MCF 10A (cell line): Measurements from ENCODE around the gene DNAJC18. TPM values are rescaled to one million over a fixed set of nuclear protein-coding genes. Genes with fewer than 3 reads are reported as not detected.

Source experiments
- BruUV-seq: library from RNA; stranded (reverse); fragments of 400-500 nt; replicated peaks from 2 replicates; lab custom pipeline; 2021; lab: Mats Ljungman, UMichigan
- CTCF ChIA-PET: fragments of 300-600 bp; sonication (Branson Sonifier 250); formaldehyde crosslinking; extraction: SDS; loops from one replicate; lab custom pipeline; 2021; ENCODE audit warnings: antibody characterized with exemption, inconsistent platforms; lab: Yijun Ruan, JAX
- POLR2A ChIA-PET: fragments of 300-600, 350-650 bp; sonication (Branson Sonifier 250); formaldehyde crosslinking; extraction: SDS; loops from one replicate; lab custom pipeline; 2020; ENCODE audit warnings: antibody characterized with exemption, inconsistent platforms; lab: Yijun Ruan, JAX
- DNase-seq: peaks from one replicate; pipeline ENCODE4 v3.0.0-alpha.2; 2018; ENCODE audit not compliant: unreplicated experiment
- H3K27ac Mint-ChIP-seq: one replicate; pipeline ENCODE4 v1.8.0; 2022; ENCODE audit warnings: mild to moderate bottlenecking, low read depth, mixed read lengths; ENCODE audit not compliant: unreplicated experiment
- H3K27me3 Mint-ChIP-seq: one replicate; pipeline ENCODE4 v1.8.0; 2022; ENCODE audit warnings: mixed read lengths; ENCODE audit not compliant: insufficient read depth, unreplicated experiment
- H3K36me3 Mint-ChIP-seq: one replicate; pipeline ENCODE4 v1.8.0; 2022; ENCODE audit warnings: mild to moderate bottlenecking, moderate library complexity, mixed read lengths; ENCODE audit not compliant: insufficient read depth, unreplicated experiment
- H3K4me1 Mint-ChIP-seq: one replicate; pipeline ENCODE4 v1.8.0; 2022; ENCODE audit warnings: mixed read lengths; ENCODE audit not compliant: insufficient read depth, unreplicated experiment
- H3K4me3 Mint-ChIP-seq: one replicate; pipeline ENCODE4 v1.8.0; 2022; ENCODE audit warnings: mild to moderate bottlenecking, moderate library complexity, mixed read lengths; ENCODE audit not compliant: unreplicated experiment
- H3K9me3 Mint-ChIP-seq: one replicate; pipeline ENCODE4 v1.8.0; 2022; ENCODE audit warnings: mixed read lengths; ENCODE audit not compliant: unreplicated experiment
- CTCF ChIP-seq: fragments of 200-600 bp; IDR thresholded peaks from one replicate; pipeline ENCODE4 v1.8.0; 2022; ENCODE audit warnings: antibody characterized with exemption, mild to moderate bottlenecking; ENCODE audit not compliant: unreplicated experiment
- intact Hi-C: fragments of 100-400 bp; cut with micrococcal nuclease; formaldehyde crosslinking; loops from 2 replicates; pipeline ENCODE4 v1.14.1; 2022
- total RNA-seq: library from RNA; stranded (reverse); gene quantifications from 2 replicates; pipeline ENCODE4 v1.2.3, GENCODE V29; 2022

The DNAJC18 gene
- total RNA-seq, 1 experiment from 2014 or later: 15.1 TPM

- Mint-ChIP-seq H3K4me3 (no peak overlapping the region), H3K27me3 (no peaks in the 10 kb centered on the region), H3K27ac (no peak overlapping the region), H3K9me3 (no peaks in the 10 kb centered on the region), H3K36me3 (peaks cover 11% of the 10 kb centered on the region), H3K4me1 (peaks cover 23% of the 10 kb centered on the region)
- CTCF ChIA-PET: interaction anchor here (1.1 to 11.5 kb wide), 3 partner anchors 15 to 204 kb away, joined by 3 to 111 read pairs (median 13); no protein-coding TSS in a partner anchor
- no peak for DNase-seq
- BruUV-seq: no TSS peak
- TF ChIP-seq CTCF: no peak
- POLR2A ChIA-PET: interaction anchor here (0.9 to 1.2 kb wide), 3 partner anchors 9 to 12 kb away, joined by 3 to 4 read pairs (median 3); no protein-coding TSS in a partner anchor
- intact Hi-C loops: no loop called here
These were observed 32.4 kb downstream of the DNAJC18 start for GRCh38 chr5:139406963-139407362.

DNA sequence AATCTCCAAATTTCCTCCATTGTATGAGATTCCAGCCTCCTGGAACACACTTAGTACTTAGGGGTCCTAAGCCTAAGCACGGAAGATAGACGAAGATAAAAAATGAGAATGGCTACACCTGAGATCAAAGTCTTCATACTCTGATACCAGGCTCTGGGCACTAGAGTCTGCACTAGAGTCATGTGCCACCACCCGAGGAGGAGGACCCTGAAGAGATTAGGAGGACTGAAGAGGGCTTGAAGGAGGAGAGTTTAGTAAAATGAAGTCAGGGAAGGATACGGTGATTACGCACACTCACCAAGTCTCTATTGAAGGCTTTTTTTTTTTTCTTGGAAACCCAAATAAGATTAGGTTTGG, 34.9 kb downstream of the DNAJC18 start:
- TSS peak; percentile 94 for BruUV-seq
- ChIA-PET POLR2A (interaction anchor here (0.7 to 2.3 kb wide), 10 partner anchors 10 to 158 kb away, joined by 3 to 21 read pairs (median 6); partner anchors contain the start of genes DNAJC18, PAIP2 and STING1), CTCF (interaction anchor here (1.5 to 11.5 kb wide), 2 partner anchors 11 to 18 kb away, joined by 4 to 111 read pairs; no protein-coding TSS in a partner anchor)
- TF ChIP-seq CTCF: no peak
- no peaks in the 10 kb centered on the region for H3K27me3 Mint-ChIP-seq
- peak overlapping the region; percentile 97 for H3K4me3 Mint-ChIP-seq
- H3K4me1 Mint-ChIP-seq: peaks cover 23% of the 10 kb centered on the region
- H3K9me3 Mint-ChIP-seq: no peaks in the 10 kb centered on the region
- intact Hi-C loops: no loop called here
- H3K36me3 Mint-ChIP-seq: peaks cover 29% of the 10 kb centered on the region
- H3K27ac Mint-ChIP-seq: peak overlapping the region; percentile 99
- no peak for DNase-seq

DNA sequence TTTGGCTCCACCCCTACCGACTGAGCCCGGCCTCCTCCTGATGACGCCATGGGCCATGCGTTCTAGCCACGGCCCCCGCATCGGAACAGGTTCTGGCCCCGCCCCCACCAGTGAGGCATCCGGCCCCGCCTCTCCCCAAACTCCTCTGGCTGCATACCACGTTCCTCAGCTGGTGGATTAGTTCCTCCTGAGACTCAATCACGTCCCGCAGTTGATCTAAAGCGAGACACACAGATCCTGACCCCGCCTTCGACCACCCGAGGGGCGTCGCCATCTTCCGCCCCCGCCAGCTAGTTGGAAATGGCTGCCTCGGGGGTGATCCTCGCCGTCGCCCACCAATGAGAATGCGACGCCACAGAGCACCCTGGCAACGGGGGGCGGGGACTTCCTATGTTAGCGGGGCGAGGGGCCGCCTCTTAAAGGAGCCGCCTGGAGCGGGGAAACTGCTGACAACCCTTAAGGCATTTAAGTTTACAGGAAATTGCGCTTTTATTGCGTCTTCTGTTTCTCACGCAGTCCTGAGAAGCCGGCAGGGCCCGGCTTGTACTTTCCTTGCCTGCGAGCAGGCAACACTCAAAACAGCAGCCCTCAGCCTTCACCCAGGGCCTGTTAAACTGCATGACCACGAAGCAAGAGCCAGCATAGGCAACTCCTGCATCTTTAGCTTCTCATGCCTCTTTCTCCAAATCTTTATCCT, 35.4 kb downstream of the DNAJC18 start, which contains the start of gene SPATA24:
SPATA24 (minus strand) TSS at position 303 of the 697 bp plus-strand sequence; CDS start at position 274, 29 bp downstream.
- intact Hi-C loops: loop anchor here (2.0 kb wide), 1 partner anchor 63 kb away; the partner anchor contains the start of gene PAIP2
- ChIA-PET POLR2A (interaction anchor here (0.7 to 2.3 kb wide), 15 partner anchors 11 to 184 kb away, joined by 3 to 21 read pairs (median 4); partner anchors contain the start of genes DNAJC18, PAIP2 and STING1), CTCF (interaction anchor here (0.7 to 11.5 kb wide), 5 partner anchors 12 to 120 kb away, joined by 3 to 111 read pairs (median 4); no protein-coding TSS in a partner anchor)
- peak; percentile 99 for DNase-seq
- Mint-ChIP-seq H3K27me3 (no peaks in the 10 kb centered on the region), H3K4me3 (peak within 1 kb of the TSS; percentile 97), H3K9me3 (no peaks in the 10 kb centered on the region), H3K4me1 (peaks cover 23% of the 10 kb centered on the region), H3K27ac (peak within 1 kb of the TSS; percentile 99), H3K36me3 (peaks cover 34% of the 10 kb centered on the region)
- BruUV-seq: no TSS peak
- TF ChIP-seq CTCF: no peak

- Mint-ChIP-seq H3K36me3 (peaks cover 36% of the 10 kb centered on the region), H3K27me3 (no peaks in the 10 kb centered on the region), H3K9me3 (no peaks in the 10 kb centered on the region), H3K4me3 (peak overlapping the region; percentile 97), H3K27ac (peak overlapping the region; percentile 99), H3K4me1 (peaks cover 23% of the 10 kb centered on the region)
- intact Hi-C loops: loop anchor here (2.0 kb wide), 1 partner anchor 63 kb away; the partner anchor contains the start of gene PAIP2
- ChIA-PET POLR2A (interaction anchor here (0.9 to 2.3 kb wide), 14 partner anchors 11 to 184 kb away, joined by 3 to 21 read pairs (median 5); partner anchors contain the start of genes DNAJC18, PAIP2 and STING1), CTCF (interaction anchor here (0.7 to 11.5 kb wide), 8 partner anchors 12 to 121 kb away, joined by 3 to 111 read pairs (median 4); partner anchors contain the start of gene PAIP2)
- BruUV-seq: TSS peak; percentile 86
- no peak for TF ChIP-seq CTCF
- no peak for DNase-seq
These were observed 35.9 kb downstream of the DNAJC18 start for GRCh38 chr5:139403418-139403786.
